Keratinocyte (primary cell): ENCODE measurements around the gene NHP2. TPM values are rescaled to one million over a fixed set of nuclear protein-coding genes. Genes with fewer than 3 reads are reported as not detected.

Experiments used
- DNase-seq: peaks from one replicate; pipeline ENCODE4 v3.0.0-alpha.2; 2011; ENCODE audit warnings: low read depth, missing footprints, low spot score
- FAIRE-seq: peaks from 2 replicates; lab custom pipeline; 2011; peaks lifted over from hg19 to GRCh38; lab: Jason Lieb, UNC
- H2AFZ ChIP-seq: 2 replicates; pipeline ENCODE4 v1.6.0; 2012; ENCODE audit warnings: low read length, control low read depth, inconsistent platforms; ENCODE audit not compliant: control insufficient read depth
- H3K27ac ChIP-seq: 2 replicates; pipeline ENCODE4 v1.5.1; 2011; ENCODE audit warnings: low read length; ENCODE audit not compliant: control insufficient read depth, insufficient read depth
- H3K27me3 ChIP-seq: 3 replicates; pipeline ENCODE4 v1.6.0; 2011; ENCODE audit warnings: low read length; ENCODE audit not compliant: control insufficient read depth, insufficient read depth; ENCODE audit errors: extremely low read depth
- H3K36me3 ChIP-seq, 2 experiments: 2 replicates in 1 of 2; 3 replicates in 1 of 2; pipeline ENCODE4 v1.5.1; 2011; ENCODE audit warnings: low read length in 2 of 2, mild to moderate bottlenecking in 1 of 2; ENCODE audit not compliant: control insufficient read depth in 2 of 2, insufficient read depth in 2 of 2; ENCODE audit errors: extremely low read depth in 1 of 2
- H3K4me1 ChIP-seq: 3 replicates; pipeline ENCODE4 v1.5.1; 2011; ENCODE audit warnings: low read length; ENCODE audit not compliant: control insufficient read depth, insufficient read depth; ENCODE audit errors: extremely low read depth
- H3K4me2 ChIP-seq: 3 replicates; pipeline ENCODE4 v1.6.0; 2011; ENCODE audit warnings: low read depth, low read length; ENCODE audit not compliant: control insufficient read depth, insufficient read depth; ENCODE audit errors: extremely low read depth
- H3K4me3 ChIP-seq, 3 experiments: fragments of 200-600 bp in 1 of 3; sonication (generic) in 1 of 3; 2 replicates in 2 of 3; 3 replicates in 1 of 3; pipeline ENCODE4 v1.5.1; 2011 to 2016; ENCODE audit warnings: low read length in 3 of 3, mild to moderate bottlenecking in 3 of 3, control low read depth in 2 of 3, inconsistent platforms in 1 of 3, low read depth in 1 of 3, mixed read lengths in 1 of 3, mixed run types in 1 of 3, moderate library complexity in 1 of 3; ENCODE audit not compliant: control insufficient read depth in 2 of 3, insufficient read depth in 2 of 3; ENCODE audit errors: extremely low read depth in 1 of 3
- H3K79me2 ChIP-seq: 2 replicates; pipeline ENCODE4 v1.6.0; 2012; ENCODE audit warnings: low read length; ENCODE audit not compliant: control insufficient read depth, insufficient read depth
- H3K9ac ChIP-seq: 3 replicates; pipeline ENCODE4 v1.6.0; 2011; ENCODE audit warnings: low read length; ENCODE audit not compliant: control insufficient read depth, insufficient read depth; ENCODE audit errors: extremely low read depth
- H3K9me1 ChIP-seq: 3 replicates; pipeline ENCODE4 v1.6.0; 2011; ENCODE audit warnings: low read length; ENCODE audit not compliant: control insufficient read depth, insufficient read depth; ENCODE audit errors: extremely low read depth
- H3K9me3 ChIP-seq: 2 replicates; pipeline ENCODE4 v1.5.1; 2012; ENCODE audit warnings: low read depth, low read length; ENCODE audit not compliant: control insufficient read depth
- H4K20me1 ChIP-seq: 3 replicates; pipeline ENCODE4 v1.6.0; 2011; ENCODE audit warnings: low read length; ENCODE audit not compliant: control insufficient read depth, insufficient read depth; ENCODE audit errors: extremely low read depth
- CTCF ChIP-seq, 3 experiments: IDR thresholded peaks in 1 of 3; conservative IDR thresholded peaks in 1 of 3; optimal IDR thresholded peaks in 1 of 3; 2 replicates in 2 of 3; 3 replicates in 1 of 3; pipeline versions ENCODE3 to v1.5.1; 2011; ENCODE audit warnings: low read length in 3 of 3, mild to moderate bottlenecking in 3 of 3, moderate library complexity in 2 of 3, control low read depth in 1 of 3, inconsistent platforms in 1 of 3; ENCODE audit not compliant: insufficient read depth in 2 of 3; ENCODE audit errors: extremely low read depth in 1 of 3
- EZH2 ChIP-seq: IDR thresholded peaks from one replicate; pipeline ENCODE4 v1.6.1; 2012; ENCODE audit warnings: inconsistent platforms, mild to moderate bottlenecking, low read length, moderate library complexity
- dilution Hi-C: fragments of 300-500 bp; cut with MboI; formaldehyde crosslinking; loops from one replicate; pipeline ENCODE4 v1.7.0; 2020; ENCODE audit warnings: low sequenced_read_pairs; ENCODE audit not compliant: extremely low pct_ligation_motif_present
- polyA plus RNA-seq, 5 experiments: library from polyadenylated mRNA; depleted of rRNA in 3 of 5; stranded (reverse) in 3 of 5; stranded (forward) in 1 of 5; unstranded in 1 of 5; fragments of >200 nt; gene quantifications; 1 replicate in 1 of 5; 2 replicates in 3 of 5; 3 replicates in 1 of 5; pipeline versions ENCODE4 v1.2.1 to v1.2.3, GENCODE V29; 2011 to 2012; ENCODE audit warnings: missing spikeins in 2 of 5, low read depth in 1 of 5, low replicate concordance in 1 of 5

NHP2 gene
- polyA plus RNA-seq, 1 donor (not counting 4 experiments of a cell fraction or from before 2014, with no cell fraction given) = 186 TPM

GRCh38 chr5:178149199-178149932 is 4.3 kb downstream of the NHP2 start:
- Histone ChIP-seq H3K79me2 (peaks cover 23% of the 10 kb centered on the region), H3K27me3 (no peaks in the 10 kb centered on the region), H3K4me1 (peaks cover 25% of the 10 kb centered on the region), H2AFZ (no peak overlapping the region), H3K4me2 (no peak overlapping the region), H4K20me1 (peaks cover 8% of the 10 kb centered on the region), H3K36me3 (peaks cover 28 to 50% of the 10 kb centered on the region in 2 experiments), H3K9me1 (no peaks in the 10 kb centered on the region), H3K27ac (no peak overlapping the region), H3K9ac (no peak overlapping the region), H3K4me3 (no peak overlapping the region), H3K9me3 (no peaks in the 10 kb centered on the region)
- TF ChIP-seq EZH2 = no peak
- no peak for TF ChIP-seq CTCF (optimal IDR thresholded peaks at IDR 0.05 in 1 of 3, IDR thresholded peaks at IDR 0.05 in 1 of 3, conservative IDR thresholded peaks at IDR 0.05 in 1 of 3; ENCODE audit: extremely low read depth in 1 of 3, insufficient read depth in 2 of 3, low read length in 3 of 3)
- DNase-seq (no peak), FAIRE-seq (no peak)
- dilution Hi-C loops = no loop called here

GRCh38 chr5:178147406-178147805 is 6.3 kb downstream of the NHP2 start:
- Histone ChIP-seq H3K27me3 (no peaks in the 10 kb centered on the region), H3K4me3 (no peak overlapping the region), H3K9me1 (no peaks in the 10 kb centered on the region), H3K9ac (no peak overlapping the region), H3K4me1 (peaks cover 18% of the 10 kb centered on the region), H4K20me1 (peaks cover 8% of the 10 kb centered on the region), H3K27ac (peak overlapping the region; percentile 77), H3K9me3 (no peaks in the 10 kb centered on the region), H3K36me3 (peaks cover 43 to 61% of the 10 kb centered on the region in 2 experiments), H2AFZ (no peak overlapping the region), H3K79me2 (peaks cover 11% of the 10 kb centered on the region), H3K4me2 (no peak overlapping the region)
- DNase-seq (no peak), FAIRE-seq (no peak)
- dilution Hi-C loops = no loop called here
- TF ChIP-seq EZH2 (no peak), CTCF (optimal IDR thresholded peaks at IDR 0.05 in 1 of 3, IDR thresholded peaks at IDR 0.05 in 1 of 3, conservative IDR thresholded peaks at IDR 0.05 in 1 of 3; ENCODE audit: extremely low read depth in 1 of 3, insufficient read depth in 2 of 3, low read length in 3 of 3) (no peak)
